Mammary epithelial cell (primary cell): Measurements from ENCODE around the gene KCNJ1.

Experiments used
- EZH2 ChIP-seq: IDR thresholded peaks from 2 replicates; pipeline ENCODE4 v1.6.1; 2012; ENCODE audit warnings: low read length, inconsistent platforms, borderline replicate concordance
- TF ChIP-seq, protein P1 (sequence below), 2 donors: IDR thresholded peaks in 1 of 2; conservative IDR thresholded peaks in 1 of 2; 2 replicates each; pipeline ENCODE4 v1.5.1; 2011 to 2012; ENCODE audit warnings: inconsistent platforms in 2 of 2, low read length in 2 of 2, mild to moderate bottlenecking in 2 of 2, control low read depth in 1 of 2, low read depth in 1 of 2; ENCODE audit not compliant: insufficient read depth in 1 of 2; ENCODE audit errors: extremely low read depth in 1 of 2

DNA sequence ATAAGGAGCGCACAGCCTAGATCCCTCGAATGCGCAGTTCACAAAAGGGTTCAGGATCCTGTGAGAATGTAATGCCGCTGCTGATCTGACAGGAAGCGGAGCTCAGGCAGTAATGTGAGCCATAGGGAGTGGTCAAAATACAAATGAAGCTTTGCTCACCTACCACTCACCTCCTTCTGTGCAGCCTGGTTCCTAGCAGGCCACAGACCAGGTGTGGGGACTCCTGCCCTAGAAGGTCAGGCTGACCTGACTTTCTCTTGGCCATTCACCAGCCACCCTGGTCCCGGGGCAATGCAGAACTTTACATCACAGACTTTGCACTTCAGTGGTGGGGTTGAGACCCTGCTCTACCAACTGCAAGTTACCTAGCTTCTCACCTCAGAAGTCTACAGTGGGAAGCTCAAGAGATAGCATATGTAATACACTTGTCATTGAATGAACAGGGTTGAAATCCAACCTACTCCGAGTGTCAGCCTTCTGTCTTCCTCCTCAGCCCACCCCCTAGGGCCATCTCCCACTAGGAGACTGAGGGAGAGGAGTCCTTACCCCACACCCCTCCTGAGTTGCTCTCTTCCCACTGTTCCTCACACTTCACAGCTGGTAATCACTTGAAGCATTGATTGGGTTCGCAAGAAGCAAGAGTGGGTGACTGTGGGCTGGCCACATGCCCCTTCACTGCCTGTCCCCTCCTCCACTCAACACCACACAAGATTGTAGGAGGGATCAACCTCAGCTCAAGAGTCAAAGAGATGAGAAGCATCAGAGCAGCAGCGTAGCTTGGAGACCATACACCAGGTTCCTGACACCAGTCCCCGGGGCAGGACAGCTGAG is 2.0 kb upstream of the KCNJ1 start:
- TF ChIP-seq, protein P1, sequence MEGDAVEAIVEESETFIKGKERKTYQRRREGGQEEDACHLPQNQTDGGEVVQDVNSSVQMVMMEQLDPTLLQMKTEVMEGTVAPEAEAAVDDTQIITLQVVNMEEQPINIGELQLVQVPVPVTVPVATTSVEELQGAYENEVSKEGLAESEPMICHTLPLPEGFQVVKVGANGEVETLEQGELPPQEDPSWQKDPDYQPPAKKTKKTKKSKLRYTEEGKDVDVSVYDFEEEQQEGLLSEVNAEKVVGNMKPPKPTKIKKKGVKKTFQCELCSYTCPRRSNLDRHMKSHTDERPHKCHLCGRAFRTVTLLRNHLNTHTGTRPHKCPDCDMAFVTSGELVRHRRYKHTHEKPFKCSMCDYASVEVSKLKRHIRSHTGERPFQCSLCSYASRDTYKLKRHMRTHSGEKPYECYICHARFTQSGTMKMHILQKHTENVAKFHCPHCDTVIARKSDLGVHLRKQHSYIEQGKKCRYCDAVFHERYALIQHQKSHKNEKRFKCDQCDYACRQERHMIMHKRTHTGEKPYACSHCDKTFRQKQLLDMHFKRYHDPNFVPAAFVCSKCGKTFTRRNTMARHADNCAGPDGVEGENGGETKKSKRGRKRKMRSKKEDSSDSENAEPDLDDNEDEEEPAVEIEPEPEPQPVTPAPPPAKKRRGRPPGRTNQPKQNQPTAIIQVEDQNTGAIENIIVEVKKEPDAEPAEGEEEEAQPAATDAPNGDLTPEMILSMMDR (conservative IDR thresholded peaks at IDR 0.05 in 1 of 2, IDR thresholded peaks at IDR 0.05 in 1 of 2; ENCODE audit: extremely low read depth in 1 of 2, insufficient read depth in 1 of 2, low read depth in 1 of 2, low read length in 2 of 2), result no peak
- TF ChIP-seq EZH2, result no peak
